OCI-LY1 (cell line): ENCODE data around the gene SPI1.

Experiments
- H2AFZ ChIP-seq: fragments of 200-600 bp; sonication (generic), shearing (Covaris generic); 2 replicates; pipeline ENCODE4 v1.6.0; 2014; ENCODE audit warnings: antibody characterized with exemption, mild to moderate bottlenecking, low read length
- H3F3A ChIP-seq: fragments of 200-600 bp; sonication (generic), shearing (Covaris generic); 2 replicates; pipeline ENCODE4 v1.6.0; 2014; ENCODE audit warnings: mild to moderate bottlenecking, antibody characterized with exemption, low read length, moderate library complexity; ENCODE audit not compliant: insufficient read depth
- H3K27ac ChIP-seq: fragments of 200-600 bp; sonication (generic); 2 replicates; pipeline ENCODE4 v1.5.1; 2014; ENCODE audit warnings: low read length, mixed run types, mild to moderate bottlenecking, low read depth; ENCODE audit not compliant: poor library complexity, severe bottlenecking
- H3K27me3 ChIP-seq: fragments of 200-600 bp; sonication (generic); 2 replicates; pipeline ENCODE4 v1.6.0; 2014; ENCODE audit warnings: antibody characterized with exemption, mild to moderate bottlenecking, low read length, moderate library complexity; ENCODE audit not compliant: insufficient read depth
- H3K36me3 ChIP-seq: fragments of 200-600 bp; sonication (generic); 2 replicates; pipeline ENCODE4 v1.6.1; 2014; ENCODE audit warnings: mild to moderate bottlenecking, antibody characterized with exemption, low read length, moderate library complexity, mixed read lengths; ENCODE audit not compliant: insufficient read depth
- H3K4me1 ChIP-seq: fragments of 200-600 bp; sonication (generic); 2 replicates; pipeline ENCODE4 v1.5.1; 2014; ENCODE audit warnings: mild to moderate bottlenecking, low read length, moderate library complexity; ENCODE audit not compliant: insufficient read depth, severe bottlenecking
- H3K4me2 ChIP-seq: fragments of 200-600 bp; sonication (generic), shearing (Covaris generic); 2 replicates; pipeline ENCODE4 v1.6.1; 2014; ENCODE audit warnings: low read length
- H3K4me3 ChIP-seq: fragments of 200-600 bp; sonication (generic); 2 replicates; pipeline ENCODE4 v1.5.1; 2014; ENCODE audit warnings: low read length, low read depth, mild to moderate bottlenecking, mixed read lengths; ENCODE audit not compliant: poor library complexity, severe bottlenecking
- H3K79me2 ChIP-seq: fragments of 200-600 bp; shearing (Covaris generic); 2 replicates; pipeline ENCODE4 v1.6.1; 2016; ENCODE audit warnings: mixed run types, low read length, mixed read lengths; ENCODE audit not compliant: insufficient read depth
- H3K9ac ChIP-seq: fragments of 200-600 bp; sonication (generic), shearing (Covaris generic); 2 replicates; pipeline ENCODE4 v1.6.1; 2014; ENCODE audit warnings: mild to moderate bottlenecking, low read length, mixed read lengths
- H3K9me2 ChIP-seq: fragments of 200-600 bp; sonication (generic), shearing (Covaris generic); 2 replicates; pipeline ENCODE4 v1.6.1; 2014; ENCODE audit warnings: low read depth, mild to moderate bottlenecking, low read length, mixed read lengths
- H3K9me3 ChIP-seq: fragments of 200-600 bp; shearing (Covaris generic); 2 replicates; pipeline ENCODE4 v1.6.1; 2014; ENCODE audit warnings: low read length, mixed read lengths
- H4K20me1 ChIP-seq: fragments of 200-600 bp; sonication (generic), shearing (Covaris generic); 2 replicates; pipeline ENCODE4 v1.6.0; 2016; ENCODE audit warnings: mild to moderate bottlenecking, low read length; ENCODE audit not compliant: insufficient read depth
- EZH2 ChIP-seq: fragments of 200-600 bp; sonication (generic), shearing (Covaris generic); IDR thresholded peaks from 2 replicates; pipeline ENCODE4 v1.8.0; 2017; ENCODE audit warnings: borderline replicate concordance, mixed run types, mild to moderate bottlenecking, antibody characterized with exemption, low read length, moderate library complexity, mixed read lengths
- TF ChIP-seq, protein P1 (sequence below): fragments of 200-600 bp; sonication (generic), shearing (Covaris generic); IDR thresholded peaks from 2 replicates; pipeline ENCODE4 v1.5.1; 2017; ENCODE audit warnings: mild to moderate bottlenecking, antibody characterized with exemption, low read length, moderate library complexity, mixed read lengths

SPI1 gene

DNA sequence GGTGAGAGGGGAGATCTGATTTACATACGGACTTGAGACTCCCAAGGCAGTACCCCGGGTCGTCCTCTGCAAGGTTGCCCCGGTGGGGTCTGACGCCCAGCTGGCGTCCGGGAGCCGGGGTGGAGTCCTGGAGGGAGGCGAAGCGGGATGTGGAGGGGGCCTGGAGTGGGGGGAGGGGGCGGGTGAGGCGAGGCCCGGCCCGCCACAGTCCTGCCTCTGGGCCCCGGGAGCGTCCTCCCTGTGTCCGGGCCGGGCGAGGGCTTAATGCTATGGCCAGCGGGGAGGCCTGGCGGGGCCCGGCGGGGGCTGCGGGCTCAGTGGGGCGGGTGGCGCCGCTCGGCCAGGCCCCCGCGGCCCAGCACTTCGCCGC, 23.4 kb downstream of the SPI1 start:
- Histone ChIP-seq H3K79me2 (no peaks in the 10 kb centered on the region), H3K27me3 (no peaks in the 10 kb centered on the region), H3F3A (no peaks in the 10 kb centered on the region), H3K4me3 (no peak overlapping the region), H3K9ac (no peak overlapping the region), H2AFZ (no peak overlapping the region), H3K9me2 (no peaks in the 10 kb centered on the region), H4K20me1 (no peaks in the 10 kb centered on the region), H3K4me1 (no peaks in the 10 kb centered on the region), H3K27ac (no peak overlapping the region), H3K36me3 (peaks cover 5% of the 10 kb centered on the region), H3K9me3 (no peaks in the 10 kb centered on the region), H3K4me2 (no peak overlapping the region)
- TF ChIP-seq, protein P1, sequence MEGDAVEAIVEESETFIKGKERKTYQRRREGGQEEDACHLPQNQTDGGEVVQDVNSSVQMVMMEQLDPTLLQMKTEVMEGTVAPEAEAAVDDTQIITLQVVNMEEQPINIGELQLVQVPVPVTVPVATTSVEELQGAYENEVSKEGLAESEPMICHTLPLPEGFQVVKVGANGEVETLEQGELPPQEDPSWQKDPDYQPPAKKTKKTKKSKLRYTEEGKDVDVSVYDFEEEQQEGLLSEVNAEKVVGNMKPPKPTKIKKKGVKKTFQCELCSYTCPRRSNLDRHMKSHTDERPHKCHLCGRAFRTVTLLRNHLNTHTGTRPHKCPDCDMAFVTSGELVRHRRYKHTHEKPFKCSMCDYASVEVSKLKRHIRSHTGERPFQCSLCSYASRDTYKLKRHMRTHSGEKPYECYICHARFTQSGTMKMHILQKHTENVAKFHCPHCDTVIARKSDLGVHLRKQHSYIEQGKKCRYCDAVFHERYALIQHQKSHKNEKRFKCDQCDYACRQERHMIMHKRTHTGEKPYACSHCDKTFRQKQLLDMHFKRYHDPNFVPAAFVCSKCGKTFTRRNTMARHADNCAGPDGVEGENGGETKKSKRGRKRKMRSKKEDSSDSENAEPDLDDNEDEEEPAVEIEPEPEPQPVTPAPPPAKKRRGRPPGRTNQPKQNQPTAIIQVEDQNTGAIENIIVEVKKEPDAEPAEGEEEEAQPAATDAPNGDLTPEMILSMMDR, result no peak
- TF ChIP-seq EZH2, result no peak

DNA sequence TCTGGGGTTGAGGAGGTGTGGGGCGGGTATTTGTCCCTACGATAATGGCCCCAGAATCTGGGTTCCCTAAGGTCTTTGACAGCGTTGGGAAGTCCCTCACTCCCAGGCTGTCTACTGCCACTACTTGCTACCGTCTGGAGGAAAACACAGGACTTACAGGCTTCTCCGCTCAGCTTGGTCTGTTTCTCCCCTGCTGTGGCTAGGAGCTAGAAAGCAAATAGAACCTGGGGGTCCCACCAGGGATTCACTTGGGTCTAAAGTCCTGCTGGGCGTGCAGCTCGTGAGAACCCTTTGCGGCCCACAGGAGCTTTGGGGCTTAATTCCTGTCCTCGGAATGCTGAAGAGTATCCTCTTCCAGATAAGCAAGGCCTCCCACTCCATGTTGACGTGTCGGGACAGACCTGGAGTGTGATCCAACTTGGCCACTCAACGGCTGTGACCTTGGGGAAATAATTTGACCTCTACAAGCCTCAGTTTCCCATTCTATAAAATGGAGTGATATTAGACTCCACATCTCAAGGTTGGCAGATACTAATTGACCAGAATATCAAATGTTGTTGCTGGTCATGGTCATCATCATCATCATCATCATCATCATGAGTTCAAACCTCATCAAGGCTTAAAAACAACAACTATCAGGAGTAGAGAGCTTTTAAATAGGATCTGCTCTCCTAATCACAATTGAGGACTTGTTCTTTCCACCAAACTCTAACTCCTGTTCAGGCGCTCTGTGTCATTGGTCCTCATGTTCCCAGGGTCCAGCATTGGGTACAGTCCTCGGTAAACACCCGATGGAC, 24.2 kb downstream of the SPI1 start:
- Histone ChIP-seq H4K20me1 (no peaks in the 10 kb centered on the region), H3K27me3 (no peaks in the 10 kb centered on the region)

DNA sequence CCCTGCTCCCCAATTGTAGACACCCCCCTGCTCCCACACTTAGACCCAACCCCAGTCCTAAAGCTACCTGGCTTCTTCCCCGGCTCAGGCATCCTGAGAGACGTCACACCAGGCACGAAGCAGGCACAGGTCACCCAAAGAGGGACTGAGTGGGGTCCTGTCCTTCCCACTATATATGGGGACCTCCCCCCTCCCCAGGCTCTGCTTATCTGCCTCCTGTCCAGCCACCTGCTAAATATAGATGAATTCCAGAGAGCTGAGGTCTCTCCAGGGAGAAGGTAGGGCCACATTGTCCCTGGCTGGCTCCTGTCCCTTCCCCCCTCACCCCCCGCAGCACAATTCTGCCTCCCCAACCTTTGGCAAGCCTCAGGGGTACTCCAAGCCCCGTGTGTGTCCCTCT, 25.8 kb downstream of the SPI1 start, which contains the start of gene MYBPC3:
MYBPC3 (minus strand) TSS at position 147 of the 400 bp plus-strand sequence; CDS start at position 92, 55 bp downstream.
- no peaks in the 10 kb centered on the region for H4K20me1 ChIP-seq
- no peaks in the 10 kb centered on the region for H3K4me1 ChIP-seq
- H3K79me2 ChIP-seq, result no peaks in the 10 kb centered on the region
- no peaks in the 10 kb centered on the region for H3K9me2 ChIP-seq
- H2AFZ ChIP-seq, result no peak within 1 kb of the TSS
- no peak within 1 kb of the TSS for H3K4me2 ChIP-seq
- H3F3A ChIP-seq, result no peaks in the 10 kb centered on the region
- TF ChIP-seq, protein P1, result no peak
- no peak for TF ChIP-seq EZH2
- no peak within 1 kb of the TSS for H3K4me3 ChIP-seq
- H3K27ac ChIP-seq, result no peak within 1 kb of the TSS
- H3K9ac ChIP-seq, result no peak within 1 kb of the TSS
- H3K27me3 ChIP-seq, result no peaks in the 10 kb centered on the region
- no peaks in the 10 kb centered on the region; the same call in 1 of the 2 replicates for H3K36me3 ChIP-seq
- H3K9me3 ChIP-seq, result no peaks in the 10 kb centered on the region

More for the DNA sequence above, 24.2 kb downstream of the SPI1 start:
- Histone ChIP-seq H3K4me3 (no peak overlapping the region), H3K4me1 (no peaks in the 10 kb centered on the region), H3K79me2 (no peaks in the 10 kb centered on the region), H3K27ac (no peak overlapping the region), H2AFZ (no peak overlapping the region), H3K9me3 (no peaks in the 10 kb centered on the region), H3K9ac (no peak overlapping the region), H3K4me2 (no peak overlapping the region), H3K36me3 (no peaks in the 10 kb centered on the region; the same call in none of the 2 replicates), H3K9me2 (no peaks in the 10 kb centered on the region), H3F3A (no peaks in the 10 kb centered on the region)
- no peak for TF ChIP-seq EZH2
- TF ChIP-seq, protein P1, result no peak
